C4-2B (cell line): Measurements from ENCODE around the gene ZNF839.
A peak's percentile ranks its signal among the peaks of the same experiment; 100 is the strongest.
"Not testable (repeated sequence)": the region's sequence is repeated elsewhere in the genome, so short reads cannot be mapped to it uniquely, and the experiment has no call there.

Experiments used
- H3K27ac ChIP-seq: fragments of 450-650 bp; 2 replicates; pipeline ENCODE4 v1.5.1; 2017
- CTCF ChIP-seq: fragments of 450-650 bp; conservative IDR thresholded peaks from 2 replicates; pipeline ENCODE4 v1.5.1; 2017; ENCODE audit warnings: mild to moderate bottlenecking
- ZFX ChIP-seq: fragments of 450-650 bp; IDR thresholded peaks from 2 replicates; pipeline ENCODE4 v1.6.1; 2017

The ZNF839 gene

GRCh38 chr14:102320671-102321455 lies 1.3 kb downstream of the ZNF839 start:
- TF ChIP-seq CTCF = no peak
- TF ChIP-seq ZFX = no peak
- H3K27ac ChIP-seq = peak overlapping the region; percentile 76

GRCh38 chr14:102321456-102322422 lies 2.2 kb downstream of the ZNF839 start:
- TF ChIP-seq CTCF = no peak
- no peak for TF ChIP-seq ZFX
- no peak overlapping the region for H3K27ac ChIP-seq

- TF ChIP-seq CTCF (peak; percentile 81), ZFX (no peak)
- H3K27ac ChIP-seq = no peak overlapping the region
Measured at GRCh38 chr14:102323102-102323501, 3.6 kb downstream of the ZNF839 start.

- H3K27ac ChIP-seq = no peak overlapping the region
- TF ChIP-seq CTCF (no peak), ZFX (no peak)
Measured at GRCh38 chr14:102325791-102326345, 6.3 kb downstream of the ZNF839 start.

GRCh38 chr14:102326583-102326982 lies 7.0 kb downstream of the ZNF839 start:
- TF ChIP-seq CTCF (no peak), ZFX (no peak)
- no peak overlapping the region for H3K27ac ChIP-seq

- not testable (repeated sequence) for H3K27ac ChIP-seq
Measured at GRCh38 chr14:102329381-102329780, 9.8 kb downstream of the ZNF839 start.

GRCh38 chr14:102330806-102331205 lies 11.3 kb downstream of the ZNF839 start:
- no peak for TF ChIP-seq CTCF
- TF ChIP-seq ZFX = no peak
- no peak overlapping the region for H3K27ac ChIP-seq
